Mesenchymal stem cell (in vitro differentiated cells and primary cell): Measurements from ENCODE around the gene EPHB4.
"Not testable (repeated sequence)": the region's sequence is repeated elsewhere in the genome, so short reads cannot be mapped to it uniquely, and the experiment has no call there.

Source experiments
- DNase-seq: peaks from one replicate; pipeline ENCODE4 v3.0.0-alpha.2; 2013
- H2AFZ ChIP-seq: one replicate; pipeline ENCODE4 v1.6.1; 2013; ENCODE audit warnings: low read depth, mild to moderate bottlenecking, control low read depth, inconsistent platforms, low read length, moderate library complexity
- H2AK5ac ChIP-seq: 2 replicates; pipeline ENCODE4 v1.6.1; 2013; ENCODE audit warnings: low read length, moderate library complexity, mild to moderate bottlenecking, inconsistent platforms; ENCODE audit not compliant: severe bottlenecking
- H2BK120ac ChIP-seq: one replicate; pipeline ENCODE4 v1.6.1; 2013; ENCODE audit warnings: low read depth, mild to moderate bottlenecking, inconsistent platforms, low read length, moderate library complexity
- H2BK12ac ChIP-seq, 2 experiments: one replicate each; pipeline ENCODE4 v1.6.1; 2013; ENCODE audit warnings: inconsistent platforms in 2 of 2, low read length in 2 of 2, mild to moderate bottlenecking in 2 of 2, moderate library complexity in 2 of 2, control low read depth in 1 of 2
- H2BK15ac ChIP-seq: one replicate; pipeline ENCODE4 v1.6.1; 2013; ENCODE audit warnings: mild to moderate bottlenecking, low read depth, inconsistent platforms; ENCODE audit not compliant: poor library complexity, severe bottlenecking
- H2BK5ac ChIP-seq: 2 replicates; pipeline ENCODE4 v1.6.1; 2013; ENCODE audit warnings: low read depth, mild to moderate bottlenecking, low read length, control low read depth, inconsistent platforms; ENCODE audit not compliant: poor library complexity, severe bottlenecking
- H3K14ac ChIP-seq, 2 experiments: one replicate each; pipeline ENCODE4 v1.6.1; 2013; ENCODE audit warnings: inconsistent platforms in 2 of 2, low read length in 2 of 2, control low read depth in 1 of 2, mild to moderate bottlenecking in 1 of 2, moderate library complexity in 1 of 2
- H3K18ac ChIP-seq, 2 experiments: one replicate each; pipeline ENCODE4 v1.6.1; 2013; ENCODE audit warnings: inconsistent platforms in 2 of 2, low read length in 2 of 2, control low read depth in 1 of 2, low read depth in 1 of 2, mild to moderate bottlenecking in 1 of 2
- H3K23ac ChIP-seq, 2 experiments: one replicate each; pipeline ENCODE4 v1.6.1; 2013; ENCODE audit warnings: inconsistent platforms in 2 of 2, low read length in 2 of 2, mild to moderate bottlenecking in 2 of 2, moderate library complexity in 2 of 2, control low read depth in 1 of 2
- H3K27ac ChIP-seq: 2 replicates; pipeline ENCODE4 v1.5.1; 2013; ENCODE audit warnings: mild to moderate bottlenecking, moderate library complexity, low read length, control low read depth, inconsistent platforms; ENCODE audit not compliant: poor library complexity, severe bottlenecking
- H3K27me3 ChIP-seq, 2 experiments: 2 replicates each; pipeline versions ENCODE4 v1.6.1 to v1.7.0; 2013; ENCODE audit warnings: low read length in 2 of 2, mild to moderate bottlenecking in 2 of 2, moderate library complexity in 2 of 2, control low read depth in 1 of 2, inconsistent platforms in 1 of 2; ENCODE audit not compliant: control insufficient read depth in 1 of 2, insufficient read depth in 1 of 2
- H3K36me3 ChIP-seq, 2 experiments: 2 replicates each; pipeline versions ENCODE4 v1.6.1 to v1.7.0; 2013; ENCODE audit warnings: low read length in 2 of 2, control low read depth in 1 of 2, inconsistent platforms in 1 of 2, low read depth in 1 of 2, mild to moderate bottlenecking in 1 of 2; ENCODE audit not compliant: insufficient read depth in 2 of 2, control insufficient read depth in 1 of 2
- H3K4ac ChIP-seq, 2 experiments: one replicate each; pipeline ENCODE4 v1.6.1; 2013; ENCODE audit warnings: inconsistent platforms in 2 of 2, low read length in 2 of 2, mild to moderate bottlenecking in 2 of 2, moderate library complexity in 2 of 2, control low read depth in 1 of 2, low read depth in 1 of 2
- H3K4me1 ChIP-seq: 2 replicates; pipeline ENCODE4 v1.6.1; 2013; ENCODE audit warnings: low read depth, low read length, control low read depth; ENCODE audit not compliant: control insufficient read depth, insufficient read depth
- H3K4me2 ChIP-seq: 2 replicates; pipeline ENCODE4 v1.6.1; 2013; ENCODE audit warnings: low read length, mild to moderate bottlenecking, inconsistent platforms; ENCODE audit not compliant: poor library complexity, severe bottlenecking
- H3K4me3 ChIP-seq, 2 experiments: 2 replicates each; pipeline versions ENCODE4 v1.5.1 to v1.7.0; 2013; ENCODE audit warnings: low read length in 2 of 2, mild to moderate bottlenecking in 2 of 2, control low read depth in 1 of 2, low read depth in 1 of 2; ENCODE audit not compliant: insufficient read depth in 1 of 2
- H3K79me1 ChIP-seq: replicated peaks from 2 replicates; pipeline ENCODE4 v1.6.1; 2013; ENCODE audit warnings: mild to moderate bottlenecking, control low read depth, low read length, inconsistent platforms; ENCODE audit not compliant: poor library complexity, severe bottlenecking
- H3K9ac ChIP-seq: 2 replicates; pipeline ENCODE4 v1.7.0; 2013; ENCODE audit warnings: mild to moderate bottlenecking, low read length, moderate library complexity
- H3K9me3 ChIP-seq: 2 replicates; pipeline ENCODE4 v1.7.0; 2013; ENCODE audit warnings: mild to moderate bottlenecking, low read length; ENCODE audit not compliant: control insufficient read depth
- H4K8ac ChIP-seq: one replicate; pipeline ENCODE4 v1.6.1; 2013; ENCODE audit warnings: inconsistent platforms, mild to moderate bottlenecking, low read length, moderate library complexity
- H4K91ac ChIP-seq: one replicate; pipeline ENCODE4 v1.6.1; 2013; ENCODE audit warnings: mild to moderate bottlenecking, low read length, inconsistent platforms
- WGBS: methylation state at CpG from one replicate; pipeline ENCODE4 v1.1.7; 2013; ENCODE audit warnings: mixed read lengths; 5-methylcytosine and 5-hydroxymethylcytosine counted together

Gene EPHB4

GRCh38 chr7:100765250-100765649 is 62.1 kb downstream of the EPHB4 start:
- no peak overlapping the region for H2AFZ ChIP-seq
- H2BK15ac ChIP-seq, result no peak overlapping the region
- H3K4me3 ChIP-seq, result no peak overlapping the region
- no peak overlapping the region for H4K91ac ChIP-seq
- no peak overlapping the region for H2BK5ac ChIP-seq
- H3K36me3 ChIP-seq, result no peaks in the 10 kb centered on the region
- H3K27ac ChIP-seq, result no peak overlapping the region
- H3K23ac ChIP-seq, result no peak overlapping the region
- no peak overlapping the region for H3K9ac ChIP-seq
- no peak overlapping the region for H3K18ac ChIP-seq
- 86% methylated on average over 16 of the region's 16 CpGs for WGBS
- no peak overlapping the region for H3K14ac ChIP-seq
- H2BK120ac ChIP-seq, result no peak overlapping the region
- no peaks in the 10 kb centered on the region for H3K9me3 ChIP-seq
- no peak overlapping the region for H3K4me2 ChIP-seq
- H3K4ac ChIP-seq, result no peak overlapping the region
- no peak overlapping the region for H2AK5ac ChIP-seq
- no peak overlapping the region for H2BK12ac ChIP-seq
- no peak overlapping the region for H4K8ac ChIP-seq
- H3K27me3 ChIP-seq, result peaks cover 13 to 55% of the 10 kb centered on the region in 2 experiments
- H3K79me1 ChIP-seq, result no peaks in the 10 kb centered on the region
- H3K4me1 ChIP-seq, result peaks cover 9% of the 10 kb centered on the region
- DNase-seq, result no peak

GRCh38 chr7:100764841-100765240 is 62.5 kb downstream of the EPHB4 start:
- DNase-seq, result no peak
- Histone ChIP-seq H3K4me2 (no peak overlapping the region), H4K91ac (no peak overlapping the region), H2BK12ac (no peak overlapping the region), H3K9ac (no peak overlapping the region), H4K8ac (no peak overlapping the region), H2AK5ac (no peak overlapping the region), H2BK5ac (no peak overlapping the region), H3K23ac (no peak overlapping the region), H3K79me1 (no peaks in the 10 kb centered on the region), H3K9me3 (no peaks in the 10 kb centered on the region), H2BK15ac (no peak overlapping the region), H3K18ac (no peak overlapping the region), H3K4me1 (peaks cover 9% of the 10 kb centered on the region), H3K27ac (no peak overlapping the region), H3K4me3 (no peak overlapping the region), H2AFZ (no peak overlapping the region), H2BK120ac (no peak overlapping the region), H3K4ac (no peak overlapping the region), H3K27me3 (peaks cover 14 to 59% of the 10 kb centered on the region in 2 experiments), H3K36me3 (no peaks in the 10 kb centered on the region), H3K14ac (no peak overlapping the region)
- WGBS, result 77% methylated on average over 10 of the region's 10 CpGs

- Histone ChIP-seq H3K79me1 (no peaks in the 10 kb centered on the region), H3K4me1 (peaks cover 9% of the 10 kb centered on the region), H2BK15ac (no peak overlapping the region), H3K23ac (no peak overlapping the region), H3K36me3 (no peaks in the 10 kb centered on the region), H3K4me2 (no peak overlapping the region), H3K4me3 (peak overlapping the region in 1 of 2 experiments; percentile 24), H3K4ac (no peak overlapping the region), H3K18ac (no peak overlapping the region), H2BK12ac (no peak overlapping the region), H2BK5ac (no peak overlapping the region), H2BK120ac (no peak overlapping the region), H2AFZ (no peak overlapping the region), H4K8ac (no peak overlapping the region), H4K91ac (no peak overlapping the region), H3K27me3 (peaks cover 18 to 64% of the 10 kb centered on the region in 2 experiments), H3K14ac (no peak overlapping the region), H3K27ac (no peak overlapping the region), H3K9me3 (no peaks in the 10 kb centered on the region), H3K9ac (no peak overlapping the region), H2AK5ac (no peak overlapping the region)
- WGBS, result 61% methylated on average over 14 of the region's 14 CpGs
- DNase-seq, result no peak
Measured at GRCh38 chr7:100763556-100764140, 63.7 kb downstream of the EPHB4 start.

- not testable (repeated sequence) for H2BK15ac ChIP-seq, H3K9me3 ChIP-seq, H2BK12ac ChIP-seq, H3K4ac ChIP-seq, H2AK5ac ChIP-seq, H2AFZ ChIP-seq, H2BK5ac ChIP-seq, H3K9ac ChIP-seq, H3K36me3 ChIP-seq, H3K18ac ChIP-seq, H3K27ac ChIP-seq, H3K14ac ChIP-seq, H3K23ac ChIP-seq, H3K4me3 ChIP-seq, H2BK120ac ChIP-seq, H4K8ac ChIP-seq, H3K4me2 ChIP-seq, DNase-seq, H3K4me1 ChIP-seq, H4K91ac ChIP-seq, H3K79me1 ChIP-seq
- 82% methylated on average over 5 of the region's 5 CpGs for WGBS
- peaks cover 18 to 60% of the 10 kb centered on the region in 2 experiments for H3K27me3 ChIP-seq
Measured at GRCh38 chr7:100762841-100763240, 64.5 kb downstream of the EPHB4 start.
